Left hindlimb (tissue), 1 donor: ENCODE measurements around the gene NEURL1B.
A peak's percentile ranks its signal among the peaks of the same experiment; 100 is the strongest.

Source experiments
- DNase-seq: peaks from one replicate; pipeline ENCODE4 v3.0.0-alpha.2; 2018

The NEURL1B gene

DNA sequence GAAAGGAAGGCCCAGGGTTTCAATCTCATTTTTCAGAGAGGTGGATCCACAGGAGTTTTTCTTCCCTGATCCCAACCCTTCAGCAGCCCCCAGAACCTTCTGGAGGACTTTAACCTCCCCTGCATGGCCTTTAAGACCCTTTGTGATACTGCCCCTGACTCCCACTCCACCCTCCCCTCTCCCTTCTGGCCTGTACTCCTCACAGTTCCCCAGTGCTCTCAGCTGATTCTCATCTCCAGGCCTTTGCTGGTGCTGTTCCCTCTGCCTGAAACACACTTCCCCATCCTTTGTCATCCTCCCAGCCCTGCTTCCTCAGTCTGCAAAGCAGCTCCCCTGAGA lies 18.5 kb downstream of the NEURL1B start:
- no peak for DNase-seq

DNA sequence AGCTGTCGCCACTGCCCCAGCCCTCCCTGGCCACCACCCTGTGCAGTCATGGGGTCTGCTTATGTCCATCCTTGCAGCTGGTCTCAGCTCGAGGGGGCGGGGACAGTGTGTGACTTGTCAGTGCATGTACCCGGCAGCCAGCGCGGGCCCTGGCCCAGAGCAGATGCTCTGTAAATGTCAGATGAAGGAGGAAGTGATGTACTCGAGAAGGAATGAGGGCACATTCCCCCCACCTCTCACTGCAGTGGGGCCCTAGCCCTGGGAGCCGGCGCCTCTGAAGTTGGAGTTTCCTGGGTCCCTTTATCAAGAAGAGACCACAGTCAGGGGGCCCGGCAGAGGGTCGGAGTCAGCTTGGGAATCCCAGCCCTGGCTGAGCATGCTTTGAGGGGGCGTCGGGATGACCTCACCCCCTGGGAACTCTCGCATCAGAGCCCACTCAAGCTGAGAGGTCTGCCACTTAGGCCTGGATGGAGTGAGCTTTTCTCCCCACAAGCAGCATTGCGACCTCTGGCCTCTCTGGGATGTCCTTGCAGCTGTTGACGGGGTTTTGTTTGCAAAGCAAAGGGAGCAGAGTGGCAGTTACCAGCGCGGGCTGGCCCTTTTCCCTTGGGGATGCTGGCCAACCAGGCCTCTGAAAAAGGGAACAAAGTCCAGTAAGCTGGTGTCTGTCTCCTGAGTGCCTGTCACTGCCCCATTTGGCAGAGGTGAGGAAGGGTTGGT lies 19.0 kb downstream of the NEURL1B start:
- DNase-seq = peak; percentile 75

- no peak for DNase-seq
Measured at GRCh38 chr5:172660974-172661373, 19.9 kb downstream of the NEURL1B start.

- no peak for DNase-seq
Measured at GRCh38 chr5:172661526-172661925, 20.5 kb downstream of the NEURL1B start.

DNA sequence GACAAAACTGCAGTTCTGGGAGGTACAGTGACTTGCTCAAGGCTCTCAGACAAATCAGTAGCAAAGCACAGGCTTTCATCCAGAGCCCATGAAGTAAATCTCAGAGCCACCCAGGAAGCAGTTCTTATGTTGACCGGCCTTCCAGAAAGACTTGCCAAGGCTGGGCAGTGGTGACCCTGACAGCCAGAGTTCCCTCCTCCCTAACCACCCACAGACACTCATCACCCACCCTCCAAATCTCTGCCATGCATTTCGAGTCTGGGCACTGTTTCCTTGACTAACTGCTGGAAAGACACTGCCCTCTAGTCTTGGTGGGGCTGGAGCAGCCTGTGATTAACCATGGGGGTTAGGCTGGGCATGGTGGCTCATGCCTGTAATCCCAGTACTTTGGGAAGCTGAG lies 21.5 kb downstream of the NEURL1B start:
- no peak for DNase-seq

DNA sequence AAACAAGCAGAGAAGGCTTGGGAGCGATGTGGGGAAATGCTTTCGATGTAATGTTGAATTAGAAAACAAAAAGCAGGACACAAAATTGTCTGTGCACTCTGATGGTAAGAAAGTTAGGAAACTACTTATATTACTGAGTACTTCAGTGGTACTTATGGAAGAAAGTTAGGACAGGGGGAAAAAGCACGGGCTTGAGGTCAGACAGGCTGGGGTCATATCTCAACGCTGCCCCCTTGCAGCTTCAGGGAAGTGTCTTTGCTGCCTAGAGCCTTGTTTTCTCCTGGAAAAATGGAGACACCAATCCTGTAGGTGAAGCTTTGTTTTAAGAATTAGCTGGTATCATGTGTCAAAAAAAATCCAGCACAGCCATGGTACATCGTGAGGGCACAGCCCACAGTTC lies 23.0 kb downstream of the NEURL1B start:
- DNase-seq = no peak

DNA sequence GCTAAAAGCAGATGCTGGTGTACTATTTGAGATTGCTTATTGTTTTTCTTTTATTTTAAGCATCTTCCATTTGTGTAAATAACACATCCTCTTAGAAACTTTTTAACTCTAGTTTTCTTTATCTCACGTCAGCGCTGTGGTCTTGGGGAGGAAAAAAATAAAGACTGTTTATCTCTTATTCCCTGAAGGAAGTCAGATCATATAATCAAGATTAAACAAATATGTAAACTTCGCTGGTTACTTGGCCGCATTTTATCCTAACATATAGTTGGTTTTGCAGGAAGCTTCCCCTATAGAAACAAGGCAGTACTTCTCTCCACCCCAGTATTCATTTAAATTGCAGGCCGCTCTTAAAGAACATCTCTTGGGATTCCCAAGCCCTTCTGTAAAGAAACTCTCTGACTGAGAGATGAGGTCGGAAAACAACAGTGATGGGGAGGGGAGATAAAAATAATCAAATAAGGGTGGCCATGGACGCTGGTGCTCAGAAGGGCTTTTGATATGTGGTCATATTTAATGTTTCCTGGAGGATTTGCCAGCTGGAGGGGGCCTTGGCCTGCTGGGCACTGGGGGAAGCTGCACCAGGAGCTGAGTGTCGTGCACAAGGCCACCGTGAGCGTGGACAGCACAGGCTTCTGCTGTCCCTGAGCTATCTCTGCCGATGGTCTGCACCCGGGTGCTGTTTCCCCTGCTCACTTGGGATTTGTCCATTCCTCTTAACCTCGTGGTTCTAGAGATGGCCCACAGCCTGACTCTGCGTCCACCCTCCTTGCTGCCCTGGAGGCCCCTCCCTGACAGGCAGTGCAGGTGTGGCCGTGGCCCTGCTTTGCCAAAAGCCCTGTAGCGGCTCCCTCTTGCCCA lies 23.8 kb downstream of the NEURL1B start:
- no peak for DNase-seq

DNA sequence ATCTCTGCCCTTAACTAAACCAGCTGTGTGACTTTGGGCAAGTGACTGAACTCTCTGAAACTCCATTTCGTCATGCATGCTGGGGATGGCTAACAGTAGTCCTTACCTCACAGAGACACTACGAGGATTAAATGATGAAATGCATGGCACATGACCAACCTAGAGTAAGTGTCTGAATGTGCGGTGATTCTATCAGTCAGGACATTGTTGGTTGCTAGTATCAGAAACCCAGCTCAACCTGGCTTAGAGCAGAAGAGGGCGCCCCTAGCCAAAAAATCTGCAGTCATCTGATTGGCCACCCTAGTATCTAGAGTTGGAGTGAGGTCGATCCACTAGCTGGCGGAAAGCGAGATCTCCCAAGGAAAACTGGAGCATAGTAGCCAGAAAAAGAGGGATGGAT lies 25.2 kb downstream of the NEURL1B start:
- DNase-seq = no peak

DNA sequence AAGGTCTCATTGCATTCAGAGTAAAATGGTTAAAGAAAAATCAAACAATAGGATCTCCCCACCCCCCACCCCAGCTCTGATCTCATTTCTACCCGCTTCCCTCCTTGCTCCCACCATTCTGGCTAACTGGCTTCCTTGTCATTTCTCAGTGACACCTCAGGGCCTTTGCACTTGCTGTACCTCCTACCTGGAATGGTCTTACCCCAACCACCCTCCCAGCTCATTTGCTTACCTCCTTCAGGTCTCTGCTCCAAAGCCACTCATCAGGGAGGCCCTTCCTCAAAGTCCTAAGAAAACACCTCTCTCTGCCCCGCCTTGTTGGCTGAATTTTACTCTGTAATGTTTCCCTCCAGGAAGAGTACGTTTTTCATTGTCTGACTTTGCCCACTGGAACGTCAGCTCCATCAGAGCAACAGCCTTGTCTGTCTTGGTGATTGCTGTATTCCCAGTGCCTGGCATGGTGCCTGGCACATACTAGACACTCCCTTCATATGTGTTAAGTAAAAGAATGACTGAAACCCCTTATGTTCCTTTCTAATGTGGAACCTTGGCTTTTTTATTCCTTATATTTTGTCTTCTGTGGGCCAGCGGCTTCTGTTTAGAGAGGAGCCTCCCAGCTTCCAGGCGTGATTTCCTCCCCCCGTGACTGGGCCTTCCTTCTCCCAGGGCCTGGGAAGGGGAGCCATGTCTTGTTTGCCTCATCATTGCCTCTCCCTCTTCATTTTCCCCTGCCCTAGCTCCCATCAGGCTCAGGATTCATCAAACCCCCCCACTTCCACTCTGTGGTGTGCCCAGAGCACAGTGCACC lies 26.9 kb downstream of the NEURL1B start:
- no peak for DNase-seq

GRCh38 chr5:172668594-172669071 lies 27.6 kb downstream of the NEURL1B start:
- no peak for DNase-seq

- no peak for DNase-seq
Measured at GRCh38 chr5:172669386-172670004, 28.4 kb downstream of the NEURL1B start.

GRCh38 chr5:172670005-172670402 lies 28.9 kb downstream of the NEURL1B start:
- no peak for DNase-seq

DNA sequence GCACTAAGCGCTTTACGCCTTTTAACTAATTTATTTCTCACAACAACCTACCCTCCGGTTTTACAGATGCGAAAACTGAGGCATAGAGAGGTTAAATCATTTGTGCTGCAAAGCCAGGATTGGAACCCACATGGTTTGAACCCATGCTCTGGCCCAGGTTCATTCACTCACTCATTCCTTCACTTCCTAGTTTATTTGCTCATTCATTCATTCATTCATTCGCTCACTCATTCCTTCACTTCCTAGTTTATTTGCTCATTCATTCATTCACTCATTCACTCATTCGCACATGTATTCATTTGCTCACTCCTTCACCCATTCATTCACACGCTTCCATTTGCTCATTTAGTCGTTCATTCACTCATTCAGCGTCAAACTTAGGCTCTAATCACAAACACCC lies 29.4 kb downstream of the NEURL1B start:
- DNase-seq = no peak

DNA sequence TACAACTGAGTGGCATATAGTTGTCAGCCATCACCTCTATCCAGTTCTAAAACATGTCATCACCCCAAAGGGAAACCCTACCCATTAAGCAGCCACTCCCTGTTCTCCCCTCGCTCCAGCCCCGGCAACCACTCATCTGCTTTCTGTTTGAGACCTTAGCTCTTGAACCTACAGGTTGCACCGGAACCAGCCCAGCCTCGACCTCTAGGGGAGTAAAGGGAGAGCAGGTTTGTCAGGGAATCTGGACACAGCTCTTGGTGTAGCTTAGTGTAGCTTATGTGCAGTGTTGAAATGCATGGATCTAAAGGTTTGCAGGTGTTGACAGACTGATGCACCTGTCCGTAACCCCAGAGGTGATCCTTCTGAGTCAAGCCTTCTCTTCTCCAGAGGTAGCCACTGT lies 30.0 kb downstream of the NEURL1B start:
- no peak for DNase-seq

DNA sequence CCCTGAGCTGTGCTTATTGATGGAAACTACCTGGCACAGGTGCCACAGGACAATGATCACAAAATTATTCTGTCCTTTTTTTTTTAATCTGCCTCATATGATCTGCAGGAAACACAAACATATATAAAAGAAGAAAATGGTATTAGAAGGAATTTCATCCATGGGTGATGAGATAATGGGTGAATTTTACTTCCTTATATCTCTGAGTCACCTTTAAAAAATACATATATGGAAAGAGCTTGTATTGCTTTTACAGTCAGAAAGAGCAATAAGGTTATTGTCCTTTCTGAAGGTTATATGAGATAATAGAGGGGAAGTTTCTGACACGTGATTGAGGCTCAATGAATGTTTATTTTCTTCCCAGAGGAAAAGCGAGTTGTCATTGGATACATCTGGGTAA lies 31.6 kb downstream of the NEURL1B start:
- no peak for DNase-seq

GRCh38 chr5:172674155-172674554 lies 33.1 kb downstream of the NEURL1B start:
- no peak for DNase-seq

- peak; percentile 8 for DNase-seq
Measured at GRCh38 chr5:172676914-172677475, 35.9 kb downstream of the NEURL1B start.

- DNase-seq = peak; percentile 17
Measured at GRCh38 chr5:172678362-172678874, 37.4 kb downstream of the NEURL1B start.

DNA sequence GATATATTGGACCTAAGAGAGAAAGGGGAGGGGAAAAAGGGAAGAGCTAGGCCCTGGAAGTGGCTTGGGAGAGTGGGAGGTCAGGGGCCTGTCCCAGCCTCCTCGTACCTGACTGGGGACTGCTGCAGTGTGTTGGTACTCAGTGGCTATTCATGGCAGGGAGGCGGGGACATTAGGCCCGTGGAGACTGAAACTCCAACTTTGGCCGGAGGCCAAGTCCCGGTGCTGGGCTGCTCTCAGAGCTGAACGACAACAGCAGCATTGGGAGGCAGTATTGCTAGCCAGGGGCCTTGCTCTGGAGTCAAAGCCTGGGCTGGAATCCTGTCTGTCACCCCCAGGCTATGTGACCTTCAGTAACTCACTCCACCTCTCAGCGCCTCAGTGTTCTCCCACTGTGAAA lies 37.8 kb downstream of the NEURL1B start:
- no peak for DNase-seq

DNA sequence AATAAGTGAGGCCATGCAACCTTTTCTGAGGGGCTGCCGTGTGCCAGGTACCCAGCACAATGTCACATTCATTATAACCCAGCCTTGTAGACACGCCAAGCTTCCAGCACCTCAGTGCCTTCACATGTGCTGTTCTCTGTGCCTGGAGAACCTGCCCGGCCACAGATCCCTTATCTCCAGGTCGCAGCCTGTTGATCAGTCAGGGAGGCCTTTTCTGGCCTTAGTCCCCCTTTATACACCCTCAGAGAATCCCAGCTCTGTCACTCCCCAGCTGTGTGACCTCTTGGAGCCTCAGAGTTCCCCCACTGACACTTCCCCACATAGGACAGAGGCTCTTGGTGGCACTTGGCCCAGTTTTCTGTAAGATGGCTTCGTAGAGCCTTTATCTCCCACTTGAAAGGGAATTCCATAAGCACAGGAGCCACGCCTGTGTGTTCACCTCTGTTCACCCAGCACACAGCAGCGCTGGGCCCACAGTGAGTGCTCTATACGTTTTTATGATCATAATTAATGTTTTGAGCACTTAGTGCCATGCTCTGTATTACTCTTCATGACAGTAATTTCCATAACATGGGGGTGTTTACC lies 38.7 kb downstream of the NEURL1B start:
- DNase-seq = no peak

GRCh38 chr5:172680921-172681320 lies 39.9 kb downstream of the NEURL1B start:
- DNase-seq = no peak

DNA sequence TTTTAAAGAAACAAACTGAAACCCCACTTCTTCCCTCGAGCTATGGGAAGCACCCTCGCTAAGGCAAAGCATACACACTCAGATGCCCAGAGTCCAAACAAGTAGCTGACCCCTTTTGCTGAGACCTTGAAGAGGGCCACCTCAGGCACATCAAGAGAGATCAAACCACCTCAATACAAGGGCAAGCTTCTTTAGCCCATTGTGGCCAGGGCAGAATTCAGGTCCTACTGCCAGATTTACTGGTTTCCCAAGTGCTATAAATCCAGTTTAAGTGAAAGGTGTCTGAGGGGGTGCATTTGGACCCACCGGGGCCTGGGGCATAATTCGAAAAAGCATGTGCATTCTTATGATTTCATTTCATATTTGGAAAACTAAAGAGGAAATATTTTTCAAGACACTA lies 40.4 kb downstream of the NEURL1B start:
- DNase-seq = no peak
